SK-N-SH (cell line): ENCODE measurements around the gene KCNAB1. TPM values are rescaled to one million over a fixed set of nuclear protein-coding genes. Genes with fewer than 3 reads are reported as not detected.

Experiments
- CTCF ChIA-PET: fragments of 300-600, 350-600 bp; formaldehyde crosslinking; extraction: SDS; loops from one replicate; lab custom pipeline; 2021; lab: Yijun Ruan, JAX
- POLR2A ChIA-PET: fragments of 350-600 bp; sonication (Branson Sonifier 250); formaldehyde crosslinking; extraction: SDS; loops from one replicate; lab custom pipeline; 2020; ENCODE audit warnings: antibody characterized with exemption, inconsistent platforms; lab: Yijun Ruan, JAX
- DNase-seq: peaks from one replicate; pipeline ENCODE4 v3.0.0; 2012
- H2AFZ ChIP-seq: fragments of 200-600 bp; sonication (generic); 2 replicates; pipeline ENCODE4 v1.8.1; 2016; ENCODE audit warnings: antibody characterized with exemption, mild to moderate bottlenecking, low read depth
- H3F3A ChIP-seq: fragments of 200-600 bp; sonication (generic); replicated peaks from 2 replicates; pipeline ENCODE3; 2016; ENCODE audit warnings: antibody characterized with exemption, mild to moderate bottlenecking; ENCODE audit not compliant: insufficient read depth
- H3K27ac ChIP-seq, 2 experiments: fragments of 200-500 bp in 1 of 2; fragments of 200-600 bp in 1 of 2; sonication (Bioruptor generic) in 1 of 2; sonication (generic), shearing (Covaris generic) in 1 of 2; 2 replicates each; pipeline versions ENCODE4 v1.5.1 to v1.6.1; 2014 to 2016; ENCODE audit warnings: low read depth in 2 of 2, inconsistent platforms in 1 of 2, low read length in 1 of 2, mild to moderate bottlenecking in 1 of 2, mixed read lengths in 1 of 2
- H3K27me3 ChIP-seq: fragments of 200-600 bp; sonication (generic), shearing (Covaris generic); 2 replicates; pipeline ENCODE4 v1.6.1; 2016; ENCODE audit warnings: mixed run types; ENCODE audit not compliant: insufficient read depth
- H3K36me3 ChIP-seq, 2 experiments: fragments of 200-500 bp in 1 of 2; fragments of 200-600 bp in 1 of 2; sonication (Bioruptor generic) in 1 of 2; sonication (generic) in 1 of 2; replicated peaks in 1 of 2; 2 replicates each; pipeline versions ENCODE3 to v1.5.1; 2014 to 2016; ENCODE audit warnings: low read length in 1 of 2, mild to moderate bottlenecking in 1 of 2; ENCODE audit not compliant: insufficient read depth in 2 of 2, control insufficient read depth in 1 of 2
- H3K4me1 ChIP-seq, 2 experiments: fragments of 200-500 bp in 1 of 2; fragments of 200-600 bp in 1 of 2; sonication (Bioruptor generic) in 1 of 2; sonication (generic), shearing (Covaris generic) in 1 of 2; 2 replicates each; pipeline versions ENCODE4 v1.5.1 to v1.6.1; 2014 to 2016; ENCODE audit warnings: low read depth in 1 of 2, low read length in 1 of 2, mixed run types in 1 of 2; ENCODE audit not compliant: insufficient read depth in 2 of 2, control insufficient read depth in 1 of 2
- H3K4me2 ChIP-seq: fragments of 200-600 bp; sonication (generic), shearing (Covaris generic); 2 replicates; pipeline ENCODE4 v1.6.1; 2017; ENCODE audit warnings: mixed run types
- H3K4me3 ChIP-seq, 2 experiments: fragments of 200-500 bp in 1 of 2; fragments of 200-600 bp in 1 of 2; sonication (Bioruptor generic) in 1 of 2; sonication (generic), shearing (Covaris generic) in 1 of 2; 2 replicates each; pipeline versions ENCODE4 v1.5.1 to v1.8.1; 2014 to 2016; ENCODE audit warnings: low read depth in 2 of 2, inconsistent platforms in 1 of 2, low read length in 1 of 2, mild to moderate bottlenecking in 1 of 2, mixed read lengths in 1 of 2, moderate library complexity in 1 of 2
- H3K79me2 ChIP-seq: fragments of 200-600 bp; sonication (generic); 2 replicates; pipeline ENCODE4 v1.8.1; 2017; ENCODE audit warnings: mild to moderate bottlenecking; ENCODE audit not compliant: insufficient read depth
- H3K9ac ChIP-seq: fragments of 200-600 bp; sonication (generic); 2 replicates; pipeline ENCODE4 v1.6.1; 2017; ENCODE audit warnings: mixed run types
- H3K9me2 ChIP-seq: fragments of 200-600 bp; sonication (generic); 2 replicates; pipeline ENCODE4 v1.6.1; 2017; ENCODE audit warnings: mixed run types
- H3K9me3 ChIP-seq: fragments of 200-600 bp; sonication (generic); 2 replicates; pipeline ENCODE4 v1.6.1; 2017; ENCODE audit warnings: mixed run types, mild to moderate bottlenecking, moderate library complexity
- H4K20me1 ChIP-seq: fragments of 200-600 bp; sonication (generic); 2 replicates; pipeline ENCODE4 v1.6.1; 2017; ENCODE audit warnings: mild to moderate bottlenecking, mixed run types; ENCODE audit not compliant: insufficient read depth
- CTCF ChIP-seq: fragments of 200-600 bp; sonication (generic); IDR thresholded peaks from 2 replicates; pipeline ENCODE4 v1.6.1; 2017; ENCODE audit warnings: antibody characterized with exemption, mild to moderate bottlenecking, moderate library complexity
- ELF1 ChIP-seq: IDR thresholded peaks from 2 replicates; pipeline ENCODE4 v1.4.0; 2012
- EZH2phosphoT487 ChIP-seq: fragments of 200-600 bp; sonication (generic); IDR thresholded peaks from 2 replicates; pipeline ENCODE4 v1.6.1; 2017; ENCODE audit warnings: low read depth, mixed run types, mild to moderate bottlenecking, antibody characterized with exemption, moderate library complexity, borderline replicate concordance
- GATA2 ChIP-seq: sonication (generic); formaldehyde crosslinking; IDR thresholded peaks from 2 replicates; pipeline ENCODE4 v1.5.0; 2020; ENCODE audit warnings: mild to moderate bottlenecking, missing genetic modification reagents
- IRF3 ChIP-seq: fragments of 150-350 bp; IDR thresholded peaks from 2 replicates; pipeline ENCODE4 v1.6.1; 2016; ENCODE audit warnings: mild to moderate bottlenecking, low read depth, low read length
- MEF2A ChIP-seq: IDR thresholded peaks from 2 replicates; pipeline ENCODE4 v1.4.0; 2012; ENCODE audit warnings: low read depth, borderline replicate concordance
- MXI1 ChIP-seq: IDR thresholded peaks from 2 replicates; pipeline ENCODE4 v1.6.1; 2012; ENCODE audit warnings: mild to moderate bottlenecking, low read depth, low read length, improper control_type of control experiment
- RCOR1 ChIP-seq: fragments of 150-350 bp; IDR thresholded peaks from 2 replicates; pipeline ENCODE4 v1.6.1; 2017; ENCODE audit warnings: antibody characterized with exemption, low read length
- REST ChIP-seq: IDR thresholded peaks from 2 replicates; pipeline ENCODE4 v1.6.1; 2012; ENCODE audit warnings: mild to moderate bottlenecking, low read depth, low read length, moderate library complexity
- SIN3A ChIP-seq: IDR thresholded peaks from 2 replicates; pipeline ENCODE4 v1.6.1; 2012; ENCODE audit warnings: low read depth, mild to moderate bottlenecking, low read length, moderate library complexity, borderline replicate concordance
- TEAD4 ChIP-seq: IDR thresholded peaks from 2 replicates; pipeline ENCODE4 v1.4.0; 2012; ENCODE audit warnings: mild to moderate bottlenecking, borderline replicate concordance; ENCODE audit not compliant: insufficient read depth
- ZBTB33 ChIP-seq: IDR thresholded peaks from 2 replicates; pipeline ENCODE4 v1.4.0; 2012; ENCODE audit warnings: low read depth, borderline replicate concordance
- WGBS: methylation state at CpG from one replicate; pipeline ENCODE4 v1.1.6; 2017; ENCODE audit warnings: low lambda C conversion rate; 5-methylcytosine and 5-hydroxymethylcytosine counted together
- polyA plus RNA-seq, 3 experiments: library from polyadenylated mRNA; depleted of rRNA; stranded (reverse); fragments of >200 nt; gene quantifications; 2 replicates each; pipeline ENCODE4 v1.2.3, GENCODE V29; 2012

KCNAB1 gene
- polyA plus RNA-seq, 1 of the 3 experiments (the other 2 are of a cell fraction): 82.1 TPM

- Histone ChIP-seq H3K9me3 (no peaks in the 10 kb centered on the region), H2AFZ (no peak overlapping the region), H3K4me1 (peaks cover 0 to 19% of the 10 kb centered on the region in 2 experiments; a peak in 2 of 4 replicates), H3K9ac (no peak overlapping the region), H3K79me2 (peaks cover 100% of the 10 kb centered on the region), H3K27me3 (no peaks in the 10 kb centered on the region), H3K27ac (peak overlapping the region in 1 of 2 experiments; percentile 19; a peak in 1 of 4 replicates), H3K4me3 (no peak overlapping the region), H3K4me2 (peak overlapping the region; percentile 39; the same call in 1 of the 2 replicates), H3K9me2 (no peaks in the 10 kb centered on the region), H3F3A (peaks cover 56% of the 10 kb centered on the region), H3K36me3 (peaks cover 13 to 47% of the 10 kb centered on the region in 2 experiments), H4K20me1 (no peaks in the 10 kb centered on the region)
- no peak for DNase-seq
- POLR2A ChIA-PET: no interaction called here
- TF ChIP-seq RCOR1: no peak
- TF ChIP-seq SIN3A: no peak
- TF ChIP-seq TEAD4: no peak
- TF ChIP-seq MEF2A: no peak
- no peak for TF ChIP-seq REST
- TF ChIP-seq CTCF: no peak
- no peak for TF ChIP-seq GATA2 (CRISPR knock-in tag)
- TF ChIP-seq EZH2phosphoT487: no peak
- TF ChIP-seq MXI1: no peak
- no peak for TF ChIP-seq ZBTB33
- no peak for TF ChIP-seq ELF1
- TF ChIP-seq IRF3: no peak
- 89% methylated on average over 8 of the region's 8 CpGs for WGBS
- CTCF ChIA-PET: no interaction called here
Observed at GRCh38 chr3:156297582-156297981, 177.2 kb downstream of the KCNAB1 start.
